ENCODE measurements around the gene SUFU.
A peak's percentile ranks its signal among the peaks of the same experiment; 100 is the strongest.

- peak in 1 of 4 experiments; percentile 36 for TF ChIP-seq CTCF (IDR thresholded peaks at IDR 0.05)
- no peak for TF ChIP-seq POLR2AphosphoS5 (IDR thresholded peaks at IDR 0.05)
Measured at GRCh38 chr10:102615361-102615760, 111.6 kb downstream of the SUFU start.

All from gastroesophageal sphincter (tissue), 3 donors.